HG02884 (cell line): ENCODE data around the gene ERFE.
"Not testable (repeated sequence)": the region's sequence is repeated elsewhere in the genome, so short reads cannot be mapped to it uniquely, and the experiment has no call there.

Source experiments
- ATAC-seq: cut with Tn5 transposase; IDR thresholded peaks from one replicate; pipeline ENCODE4 v1.9.1; 2021; ENCODE audit warnings: mild to moderate bottlenecking, moderate library complexity; ENCODE audit not compliant: unreplicated experiment

The ERFE gene

DNA sequence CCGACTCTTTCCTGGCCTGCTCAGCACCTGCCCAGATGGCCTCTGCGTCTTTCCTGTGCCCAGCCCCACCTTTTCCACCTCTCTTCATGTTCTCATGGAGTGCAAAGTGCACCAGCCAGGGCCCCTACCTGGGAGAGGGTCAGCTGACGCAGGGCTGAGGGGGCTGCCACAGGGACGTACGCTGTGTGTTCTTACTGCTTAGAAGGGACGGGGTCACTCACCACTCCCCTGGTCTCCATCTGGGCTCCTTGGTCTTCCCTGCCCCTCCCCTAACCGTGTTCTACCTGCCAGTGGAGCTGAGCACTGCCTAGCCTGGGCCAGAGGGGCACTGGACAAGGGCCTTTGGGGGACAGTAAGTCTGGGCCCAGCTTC is 8.6 kb downstream of the ERFE start:
- no peak for ATAC-seq

DNA sequence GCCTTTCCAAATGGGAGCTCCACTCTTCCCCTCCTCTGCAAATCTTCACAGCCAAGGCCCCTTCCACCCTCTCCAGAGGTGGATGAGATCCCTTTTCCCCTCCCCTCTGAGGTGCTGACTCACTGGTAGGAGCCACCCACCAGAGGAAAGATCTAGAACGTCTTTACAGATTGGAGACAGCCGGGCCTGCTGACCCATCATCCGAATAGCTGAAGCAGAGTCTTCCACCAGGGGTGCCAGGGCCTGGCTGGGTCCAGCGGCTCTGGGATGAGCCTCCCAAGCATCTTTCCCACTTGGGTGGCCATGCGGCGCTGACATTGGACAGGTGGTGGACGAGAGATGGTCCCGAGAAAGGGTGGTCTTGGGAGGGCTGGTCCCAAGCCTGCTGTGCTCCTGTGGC is 9.0 kb downstream of the ERFE start:
- ATAC-seq: no peak

DNA sequence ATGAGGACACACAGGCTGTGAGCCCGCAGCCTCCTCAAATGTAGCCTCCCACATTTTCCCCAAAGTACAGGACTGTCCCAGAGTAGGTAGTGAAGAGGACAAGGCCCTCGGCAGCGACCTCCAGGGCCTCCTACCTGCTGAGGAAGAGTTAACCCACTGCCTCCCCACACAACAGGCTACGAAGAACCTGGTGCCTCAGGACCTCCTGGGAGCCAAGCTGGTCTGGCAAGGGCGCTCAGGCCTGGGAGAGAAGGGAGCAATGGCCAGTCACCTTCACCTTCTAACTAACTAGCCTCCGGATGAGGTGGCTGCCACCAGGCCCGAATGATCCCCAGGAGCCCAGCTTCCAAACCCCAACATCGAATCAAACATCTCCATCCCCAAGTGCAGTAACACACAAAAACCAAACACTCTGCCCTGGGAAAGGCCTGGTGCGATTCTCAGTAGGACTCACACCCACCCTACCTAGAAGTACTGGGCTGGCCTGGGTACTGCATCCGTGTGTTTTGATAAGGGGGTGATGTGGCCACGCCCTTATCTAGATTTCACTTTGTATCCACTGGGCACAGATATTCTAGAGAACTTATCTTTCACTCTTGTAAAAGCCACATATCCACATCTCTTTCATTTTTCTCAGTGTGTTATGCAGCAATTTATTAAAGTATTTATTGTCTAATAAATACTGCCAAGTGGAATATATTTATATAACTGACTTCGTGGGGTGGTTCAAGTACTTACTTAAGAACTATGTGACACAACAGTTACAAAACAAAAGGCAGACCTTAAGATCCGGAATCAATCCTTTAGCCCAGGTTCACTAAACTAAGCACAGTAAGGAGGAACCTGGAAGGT is 9.7 kb downstream of the ERFE start:
- ATAC-seq: no peak

DNA sequence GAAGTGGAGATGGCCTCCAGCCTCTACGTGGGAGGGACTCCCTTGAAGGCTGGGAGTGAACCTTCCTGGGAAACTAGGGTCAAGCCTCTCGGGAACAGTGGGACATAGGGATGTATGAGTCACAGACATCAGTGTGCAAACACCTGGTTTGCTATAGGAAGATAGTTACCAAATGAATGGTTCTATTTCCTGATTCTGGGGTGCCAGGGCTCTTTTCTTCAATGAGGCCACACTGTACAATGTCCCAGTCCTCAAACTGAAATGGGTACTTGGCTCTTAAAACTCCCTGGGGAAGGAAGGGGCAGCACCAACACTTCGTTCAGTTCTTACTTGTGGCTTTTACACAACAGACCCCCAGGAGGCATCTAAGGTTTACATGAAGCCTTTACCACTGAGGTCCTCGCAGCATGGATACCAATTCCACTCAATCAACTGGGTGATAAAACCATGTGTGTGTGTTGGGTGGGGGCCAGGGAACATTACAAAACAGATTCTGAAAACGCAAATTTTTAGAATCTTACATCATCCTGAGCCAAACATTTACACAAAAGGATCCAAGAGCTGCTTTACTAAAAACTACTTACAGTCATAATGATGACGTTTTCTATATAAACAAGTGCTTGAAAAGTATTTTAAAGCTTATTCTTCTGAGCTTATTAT is 10.4 kb downstream of the ERFE start:
- ATAC-seq: no peak

DNA sequence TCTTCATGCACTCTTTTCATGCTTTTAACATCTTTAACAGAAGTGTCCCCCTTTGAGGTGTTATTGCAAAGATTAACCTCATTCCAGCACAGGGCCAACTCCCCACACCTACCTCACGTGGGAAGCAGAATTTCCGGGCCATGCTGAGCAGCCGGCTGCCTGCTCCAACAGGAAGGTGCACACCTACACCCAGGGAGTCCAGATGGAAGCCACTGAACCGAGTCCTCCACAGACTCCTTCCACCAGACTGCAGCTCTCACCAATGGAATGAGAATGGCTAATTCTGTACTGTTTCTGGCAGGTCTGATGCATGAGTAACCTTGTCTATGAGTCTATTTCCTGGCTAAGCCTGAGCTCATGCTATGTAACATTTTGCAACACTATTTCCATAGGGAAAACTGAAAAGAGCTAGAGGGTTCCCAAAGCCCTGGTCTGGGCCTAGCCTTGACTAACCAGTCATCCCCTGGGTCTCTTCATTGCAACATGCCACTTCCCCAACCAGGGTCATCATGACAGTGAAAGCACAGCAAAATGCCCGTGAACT is 11.0 kb downstream of the ERFE start:
- no peak for ATAC-seq

DNA sequence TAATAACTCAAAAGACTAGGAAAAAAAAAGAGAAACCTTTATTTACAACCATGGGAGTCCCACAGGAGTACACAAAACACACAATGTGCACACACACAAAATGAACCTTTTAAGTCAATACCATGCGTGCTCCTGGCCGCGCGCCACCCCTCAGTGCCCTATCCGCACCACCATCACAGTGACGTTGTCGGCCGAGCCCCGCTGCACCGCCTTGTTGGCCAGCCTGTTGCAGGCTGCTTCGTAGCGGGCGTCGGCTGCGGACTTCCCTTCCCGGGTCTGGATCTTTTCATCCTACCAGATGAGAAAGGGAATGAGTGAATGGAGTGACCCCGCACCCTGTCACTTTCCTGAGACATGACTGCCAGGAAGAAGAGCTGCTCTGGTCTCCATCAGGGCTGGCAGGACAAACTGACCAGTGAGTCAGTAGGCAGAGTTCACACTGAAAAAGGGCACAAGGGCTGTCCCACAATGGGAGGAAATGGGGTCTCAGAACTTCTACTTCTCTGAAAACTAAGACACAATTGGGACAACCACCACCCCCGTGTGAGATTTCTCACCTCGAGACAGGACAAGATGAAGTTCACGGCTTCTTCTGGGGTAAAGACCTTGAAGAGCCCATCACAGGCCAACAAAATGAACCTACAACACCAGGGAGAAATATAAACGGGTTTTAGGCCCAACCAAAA is 11.8 kb downstream of the ERFE start:
- ATAC-seq: no peak

DNA sequence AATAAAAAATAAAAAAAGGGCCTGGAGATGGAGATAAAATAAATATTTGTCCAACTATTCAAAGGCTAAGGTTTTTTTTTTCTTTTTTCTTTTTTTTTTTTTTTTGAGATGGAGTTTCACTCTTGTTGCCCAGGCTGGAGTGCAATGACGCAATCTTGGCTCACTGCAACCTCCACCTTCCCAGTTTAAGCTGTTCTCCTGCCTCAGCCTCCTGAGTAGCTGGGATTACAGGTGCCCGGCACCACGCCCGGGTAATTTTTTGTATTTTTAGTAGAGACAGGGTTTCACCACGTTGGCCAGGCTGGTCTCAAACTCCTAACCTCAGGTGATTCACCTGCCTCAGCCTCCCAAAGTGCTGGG is 12.3 kb downstream of the ERFE start:
- ATAC-seq: not testable (repeated sequence)

DNA sequence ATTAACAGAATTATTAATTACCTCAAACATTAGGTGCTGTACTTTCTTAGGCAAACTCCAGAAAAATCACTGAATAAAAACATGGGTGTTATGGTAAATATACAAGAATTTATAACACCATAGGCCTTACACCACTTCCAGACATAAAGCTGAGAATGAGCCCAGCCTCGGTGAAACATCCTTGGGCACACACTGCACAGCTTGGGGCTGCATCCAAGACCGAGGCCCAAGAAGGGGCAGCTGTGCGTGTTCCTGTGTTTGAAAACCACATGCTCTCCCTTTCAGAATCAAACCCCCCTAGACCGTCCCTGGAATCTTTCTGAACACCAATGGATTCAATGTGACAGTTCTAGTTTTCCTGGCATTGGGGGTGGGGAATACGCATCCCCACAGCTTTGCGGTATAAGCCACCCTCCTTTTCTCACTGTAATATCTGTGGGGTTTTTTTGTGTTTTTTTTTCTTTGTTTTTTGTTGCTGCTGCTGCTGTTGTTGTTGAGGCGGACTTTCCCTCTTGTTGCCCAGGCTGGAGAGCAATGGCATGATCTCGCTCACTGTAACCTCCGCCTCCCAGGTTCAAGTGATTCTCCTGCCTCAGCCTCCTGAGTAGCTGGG is 12.9 kb downstream of the ERFE start:
- no peak for ATAC-seq

DNA sequence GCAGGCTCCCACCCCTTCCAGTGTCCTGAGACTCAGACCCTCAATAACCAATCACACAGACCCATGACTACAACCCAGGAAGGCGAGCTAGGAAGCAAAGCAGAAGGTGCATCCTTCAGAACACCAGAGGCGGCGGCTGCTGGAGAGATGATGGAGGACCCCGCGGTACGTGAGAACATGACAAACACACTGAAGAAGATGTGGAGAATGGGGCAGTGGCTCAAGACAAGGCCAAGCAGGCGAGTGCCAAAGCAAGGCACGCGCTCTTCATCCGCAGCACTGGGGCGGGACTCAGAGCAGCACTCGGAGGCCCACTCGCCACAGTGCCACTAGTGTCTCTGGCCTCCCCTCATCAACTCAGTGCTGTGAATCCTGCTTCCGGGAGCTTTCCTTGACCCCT is 13.7 kb downstream of the ERFE start:
- no peak for ATAC-seq

DNA sequence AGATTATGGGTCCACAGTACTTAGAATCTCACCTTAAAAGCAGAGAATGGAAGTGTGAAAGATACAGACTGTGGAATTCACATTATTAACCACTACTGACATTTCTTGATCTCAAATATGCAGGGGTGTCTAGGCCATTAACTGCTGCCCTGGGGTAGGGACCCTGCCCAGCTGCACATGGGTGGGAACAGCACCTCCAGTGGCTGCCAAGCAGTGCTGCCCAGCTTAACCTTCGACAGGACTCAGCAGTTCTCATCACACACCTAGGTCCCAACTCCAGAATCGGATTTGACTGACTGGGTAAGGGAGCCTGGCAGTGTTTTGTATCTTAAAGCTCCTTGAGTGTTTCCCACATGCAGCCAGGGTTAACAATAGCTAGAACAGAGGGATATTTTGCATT is 14.9 kb downstream of the ERFE start:
- no peak for ATAC-seq

DNA sequence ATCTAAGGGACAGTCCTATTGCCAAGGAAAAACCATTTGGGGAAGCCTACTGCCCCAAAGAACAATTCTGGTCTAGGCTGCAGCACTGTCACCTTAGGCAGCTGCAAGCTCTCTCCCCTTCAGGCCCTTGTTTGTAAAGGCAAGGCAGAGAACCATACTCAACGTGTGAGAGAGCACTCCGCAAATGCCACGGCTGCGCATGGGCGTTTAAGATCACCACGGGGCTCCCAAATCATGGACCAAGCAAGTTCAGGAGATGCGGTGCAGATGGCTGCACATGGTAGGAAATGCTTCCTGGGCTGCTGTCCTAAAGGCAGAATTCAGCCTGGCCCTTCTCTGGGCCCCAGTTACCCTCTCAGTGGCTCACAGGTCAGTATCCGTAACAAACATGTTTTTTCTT is 15.5 kb downstream of the ERFE start:
- no peak for ATAC-seq

DNA sequence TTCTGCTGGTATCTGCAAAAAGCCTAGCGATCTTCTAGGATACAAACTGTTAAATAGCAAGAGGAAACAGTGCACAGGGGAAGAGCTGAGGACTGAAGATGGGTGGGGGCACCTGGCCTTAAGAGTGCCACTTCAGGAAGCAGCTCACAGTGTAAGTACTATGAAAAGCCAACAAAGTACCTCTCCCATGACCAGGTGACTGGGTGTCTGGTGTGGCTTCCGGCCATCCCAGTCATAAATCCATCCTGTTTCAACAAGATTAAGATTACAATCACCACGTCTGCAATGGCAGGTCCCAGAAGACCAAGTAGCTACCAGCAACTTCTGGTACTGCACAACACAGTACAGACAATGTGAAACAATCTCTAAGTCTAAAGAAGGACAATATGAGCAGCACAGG is 15.9 kb downstream of the ERFE start:
- ATAC-seq: no peak

DNA sequence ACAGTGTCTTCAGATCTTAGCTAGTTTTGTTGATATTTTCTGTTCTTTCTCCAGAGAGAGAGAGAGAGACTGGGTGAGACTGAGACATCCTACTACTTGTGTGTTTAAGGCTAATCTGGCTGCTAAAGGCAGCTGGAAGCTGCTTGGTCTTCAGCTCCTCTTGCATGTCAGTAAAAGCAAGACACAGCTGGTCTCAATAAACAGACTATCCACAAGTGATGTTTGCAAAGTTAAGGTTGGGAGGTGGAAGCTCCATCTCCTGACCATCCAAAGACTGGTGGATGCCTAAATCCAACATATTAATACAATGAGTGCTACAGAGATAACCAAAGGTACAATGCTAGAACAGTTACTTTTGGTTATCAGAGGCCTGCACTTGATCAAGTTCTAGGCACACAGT is 17.8 kb downstream of the ERFE start:
- ATAC-seq: no peak

DNA sequence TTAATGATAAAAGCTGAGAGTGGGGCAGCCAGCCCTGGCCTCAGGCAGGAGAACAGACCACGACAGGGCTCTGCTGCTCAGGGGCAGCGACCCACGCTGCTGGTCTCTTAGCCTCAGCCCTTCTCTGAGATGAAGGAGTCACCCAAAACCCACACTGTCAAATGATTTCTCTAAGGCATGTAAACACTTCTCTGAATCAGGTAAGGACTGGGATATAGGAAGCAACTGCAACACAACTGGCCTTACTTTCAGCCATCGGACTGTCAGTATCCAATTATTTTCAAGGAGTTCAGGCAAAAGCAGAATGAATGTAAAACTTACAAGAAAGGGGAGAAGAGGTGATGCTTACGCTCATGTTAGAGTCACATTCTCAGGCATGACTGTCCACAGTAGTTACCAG is 21.8 kb downstream of the ERFE start:
- ATAC-seq: no peak

DNA sequence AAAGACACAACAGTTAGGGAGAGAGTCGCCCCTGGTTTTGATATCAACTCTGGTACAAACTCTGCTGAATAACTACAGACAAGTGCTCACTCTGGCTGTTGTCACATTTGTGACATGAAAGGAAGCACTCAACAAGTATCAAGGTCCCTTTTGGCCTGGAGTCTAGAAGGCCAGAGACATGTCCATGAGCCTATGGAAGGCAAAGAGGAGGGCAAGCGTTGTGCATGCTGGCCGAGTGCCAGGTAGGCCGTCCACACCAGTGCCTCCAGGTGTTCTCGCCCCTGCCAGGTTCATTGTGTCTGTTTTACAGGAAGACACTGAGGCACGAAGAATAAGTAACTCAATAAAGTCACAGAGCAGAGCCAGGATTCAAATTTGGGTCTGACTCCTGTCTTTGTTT is 23.6 kb downstream of the ERFE start:
- no peak for ATAC-seq

DNA sequence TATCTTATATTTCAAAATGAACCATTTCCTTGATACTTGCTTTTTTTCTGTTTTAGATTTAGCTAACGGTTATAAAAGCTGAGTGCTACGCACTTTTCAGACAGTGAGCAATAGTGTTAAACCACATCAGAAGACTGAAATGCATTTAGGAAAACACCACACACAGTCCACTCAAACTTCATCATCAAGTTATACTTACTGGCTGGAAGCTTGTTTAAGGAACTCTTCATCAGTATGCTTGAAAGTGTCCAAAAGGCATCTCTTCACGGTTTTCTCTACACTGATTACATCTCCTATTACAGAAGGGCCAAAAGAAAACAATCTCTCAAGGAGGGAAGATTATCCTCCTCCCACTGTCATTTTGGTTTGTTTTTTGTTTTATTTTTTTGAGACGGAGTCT is 25.1 kb downstream of the ERFE start:
- ATAC-seq: no peak

DNA sequence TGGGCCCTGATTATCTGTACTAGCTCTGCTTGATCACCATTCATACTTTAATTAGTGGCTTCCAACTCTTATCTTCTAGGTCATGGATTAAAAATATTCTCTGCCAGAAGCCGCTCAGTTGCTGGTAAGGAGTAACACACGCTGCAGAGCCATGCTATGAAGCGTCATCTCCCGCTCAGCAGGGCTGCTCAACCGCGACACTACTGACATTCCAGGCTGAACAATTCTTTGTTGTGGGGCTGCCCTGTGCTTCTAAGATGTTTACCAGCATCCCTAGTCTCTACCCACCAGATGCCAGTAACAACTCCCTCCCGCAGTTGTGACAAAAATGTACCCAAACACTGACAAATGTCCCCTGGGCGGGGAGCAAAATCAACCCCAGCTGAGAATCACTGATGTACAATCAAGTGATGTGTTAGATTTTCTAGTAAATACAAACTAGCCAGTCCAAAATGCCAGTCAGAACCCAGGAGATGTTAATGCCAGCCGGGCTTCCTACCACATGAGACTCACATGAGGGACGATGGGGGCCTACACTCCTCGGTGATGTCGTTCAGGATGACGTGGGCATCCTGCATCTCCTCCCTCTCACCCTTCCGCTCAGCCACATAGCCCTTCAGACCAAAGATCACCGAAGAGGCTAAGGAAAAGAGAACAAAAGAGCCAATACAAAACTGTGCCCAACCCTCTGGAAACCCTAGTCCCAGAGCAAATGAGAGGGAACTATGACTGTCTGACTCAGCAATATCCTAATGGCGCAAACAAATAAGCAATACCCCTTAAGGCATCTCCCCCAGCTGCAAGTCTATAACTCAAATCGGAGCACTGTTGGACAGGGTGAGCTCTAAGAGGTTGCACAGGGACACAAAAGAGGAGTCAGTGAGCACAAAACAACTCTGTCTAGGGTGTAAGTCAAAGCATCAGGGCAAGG is 29.1 kb downstream of the ERFE start:
- no peak for ATAC-seq

DNA sequence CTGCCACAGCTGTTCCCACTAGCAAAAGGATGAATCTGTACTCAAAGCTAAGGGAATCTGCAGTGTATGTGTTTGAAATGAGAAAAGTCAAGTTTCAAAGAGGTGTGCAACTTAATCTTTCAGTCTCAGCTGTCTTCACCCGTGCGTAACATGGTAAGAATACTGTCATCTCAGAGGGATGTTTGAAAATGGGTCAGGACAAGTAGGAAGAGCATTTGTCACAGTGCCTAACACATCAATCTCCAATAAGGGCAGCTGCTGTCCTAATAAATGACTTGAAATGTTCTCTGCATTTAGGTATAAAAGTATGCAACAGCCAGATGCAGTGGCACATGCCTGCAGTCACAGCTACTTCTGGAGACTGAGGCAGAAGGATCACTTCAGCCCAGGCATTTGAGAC is 31.7 kb downstream of the ERFE start:
- ATAC-seq: no peak

DNA sequence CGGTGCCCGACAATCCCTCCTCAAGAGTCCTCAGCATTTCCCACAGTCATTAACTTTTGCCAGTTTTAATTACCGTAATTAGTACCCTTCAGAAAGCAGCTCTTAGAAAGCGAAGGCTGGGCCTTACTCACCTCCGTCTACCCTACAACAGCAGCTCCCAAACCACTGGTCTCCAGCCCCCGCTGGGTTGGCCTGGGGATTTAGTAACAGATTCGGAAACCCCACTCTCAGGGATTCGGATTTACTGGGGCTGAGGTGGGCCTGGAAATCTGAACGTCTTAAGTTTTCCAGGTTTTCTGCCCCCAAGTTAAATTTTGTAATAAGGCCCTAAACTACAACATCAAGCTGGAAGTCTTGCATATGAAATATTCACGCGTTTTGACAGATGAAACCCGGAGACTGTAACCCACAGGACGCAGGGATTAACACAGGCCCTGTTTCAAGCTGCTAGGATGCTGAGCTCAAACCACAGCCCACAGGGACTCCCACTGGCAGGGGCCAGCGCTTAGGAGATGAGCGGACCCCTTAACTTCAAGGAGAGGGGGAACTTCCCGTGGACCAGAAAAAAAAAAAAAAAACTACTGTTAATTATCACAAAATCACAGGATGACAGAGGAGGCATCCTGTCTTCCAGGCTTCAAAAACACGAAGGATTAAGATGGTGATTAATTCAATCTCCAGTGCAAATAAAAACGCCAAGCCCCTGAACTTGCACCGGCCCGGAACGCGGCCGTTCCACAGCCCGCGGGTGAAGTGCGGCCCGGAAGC is 43.7 kb downstream of the ERFE start:
- ATAC-seq: no peak
